Fibroblast of skin of abdomen (primary cell): ENCODE measurements around the gene AP1M1.
"Not testable (repeated sequence)": the region's sequence is repeated elsewhere in the genome, so short reads cannot be mapped to it uniquely, and the experiment has no call there.

Source experiments
- DNase-seq: peaks from one replicate; pipeline ENCODE4 v3.0.0-alpha.2; 2013

The AP1M1 gene

DNA sequence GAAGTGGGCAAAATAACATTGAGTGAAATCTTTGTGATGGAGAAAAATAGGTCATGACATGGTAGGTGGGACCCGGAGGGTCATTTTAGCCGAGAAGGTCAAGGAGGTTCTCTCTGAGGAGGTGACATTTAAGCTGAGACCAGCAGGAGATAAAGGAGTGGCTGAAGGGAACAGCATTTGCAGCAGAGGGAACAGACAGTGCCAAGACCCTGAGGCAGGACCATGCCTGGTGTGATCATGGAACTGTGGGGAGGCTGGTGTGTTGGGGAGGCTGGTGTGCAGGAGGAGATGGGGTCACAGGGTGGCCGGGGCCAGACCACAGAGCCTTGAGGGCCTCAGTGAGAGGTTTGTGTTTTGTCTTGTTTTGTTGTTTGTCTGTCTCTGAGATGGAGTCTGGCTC is 67.5 kb downstream of the AP1M1 start:
- no peak for DNase-seq

DNA sequence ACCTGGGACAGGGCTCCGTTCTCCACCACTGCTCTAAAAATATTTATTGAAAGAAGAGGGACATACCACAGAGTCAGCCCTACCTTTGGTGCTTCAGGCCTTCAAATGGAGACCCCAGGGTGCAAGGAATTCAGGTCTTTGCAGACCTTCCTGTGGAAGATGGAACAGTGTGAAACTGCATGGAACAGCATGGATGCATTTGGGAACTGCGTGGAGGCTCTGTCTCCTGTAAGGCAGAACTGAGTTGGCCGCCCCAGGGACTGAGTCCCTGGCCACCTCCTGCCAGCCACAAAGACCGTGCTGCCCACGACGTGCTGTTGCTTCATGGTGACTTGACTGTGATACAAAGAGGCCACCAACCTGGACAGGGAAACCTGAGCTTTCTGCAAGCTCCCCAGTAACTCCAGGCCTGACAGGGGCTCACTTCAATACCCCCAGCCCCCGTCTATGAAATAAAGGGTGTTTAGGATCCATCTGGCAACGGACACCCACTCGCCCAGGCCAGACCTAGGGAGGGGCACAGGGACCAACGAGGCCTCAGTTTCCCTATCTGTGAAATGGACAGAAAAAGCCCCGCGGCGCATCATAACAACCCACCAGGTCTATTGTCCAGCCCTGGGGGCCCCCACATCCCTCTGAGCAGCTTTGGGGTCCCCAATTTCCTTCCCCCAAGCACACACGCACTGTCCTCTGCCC is 68.3 kb downstream of the AP1M1 start:
- no peak for DNase-seq

DNA sequence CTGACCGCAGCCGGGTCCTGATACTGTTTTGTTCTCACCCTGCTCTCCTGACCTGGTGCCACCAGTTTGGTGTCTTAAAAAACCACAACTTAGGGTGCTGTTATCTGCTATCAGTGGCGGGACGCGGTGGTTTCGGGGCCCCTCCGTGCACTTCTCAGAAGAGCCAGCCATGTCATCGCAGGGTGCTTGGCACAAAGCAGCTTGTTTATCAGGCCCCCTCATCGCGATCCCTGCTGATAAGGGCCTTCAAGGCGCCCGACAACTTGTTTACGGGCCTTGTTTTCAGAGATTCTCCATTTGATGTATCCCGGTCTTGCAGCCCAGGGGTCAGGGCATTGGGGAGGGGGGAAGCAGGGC is 68.9 kb downstream of the AP1M1 start:
- DNase-seq: no peak

DNA sequence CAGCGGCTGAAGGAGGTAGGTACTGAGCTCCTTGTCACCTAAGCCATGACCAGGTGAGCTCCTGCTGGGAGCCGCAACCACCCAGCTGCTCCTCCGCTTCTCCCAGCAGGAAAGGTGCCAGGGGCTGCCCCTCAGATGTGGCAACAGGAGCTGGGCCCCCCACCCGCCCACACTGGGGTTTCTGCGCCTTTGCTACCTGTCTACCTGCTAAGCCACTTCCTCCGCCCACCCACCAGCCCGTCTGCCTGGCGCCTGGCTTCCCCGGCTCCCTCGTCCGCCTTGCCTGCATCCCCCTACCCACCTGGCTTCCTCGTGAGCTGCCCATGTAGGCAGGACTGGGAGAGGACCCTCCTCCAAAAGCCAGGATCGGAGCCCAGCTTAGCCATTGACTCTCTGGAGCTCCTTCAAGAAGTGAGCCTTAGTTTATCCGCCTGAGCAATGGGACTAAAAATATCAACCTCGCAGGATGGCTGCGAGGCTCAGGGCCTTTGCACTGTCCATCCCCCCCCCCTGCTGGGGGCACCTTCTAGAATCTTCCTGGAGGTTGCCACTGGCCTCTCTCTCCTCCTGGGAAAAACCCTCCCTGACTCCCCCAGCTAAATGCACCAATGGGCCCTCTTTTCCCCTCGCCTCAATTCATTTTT is 71.1 kb downstream of the AP1M1 start:
- no peak for DNase-seq

DNA sequence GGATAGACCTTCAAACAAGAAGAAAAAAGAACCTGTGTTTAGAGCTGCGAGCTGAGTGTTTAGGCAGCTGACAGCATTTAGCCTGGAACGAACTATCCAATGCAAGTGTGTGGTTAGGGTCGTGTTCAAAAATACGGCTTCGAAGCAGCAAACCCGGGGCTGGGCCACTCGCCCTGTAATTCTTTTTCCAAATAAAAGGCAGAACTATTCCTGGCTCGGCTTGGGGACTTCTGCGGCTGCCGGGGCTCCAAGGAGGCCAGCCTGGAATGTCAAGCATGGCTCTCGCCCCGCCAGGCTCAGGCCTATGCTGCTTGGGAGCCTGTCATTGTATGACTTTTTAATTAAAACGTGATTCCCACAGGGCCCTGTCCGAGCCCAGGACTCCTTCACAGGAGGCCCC is 75.2 kb downstream of the AP1M1 start:
- peak; percentile 59 for DNase-seq

DNA sequence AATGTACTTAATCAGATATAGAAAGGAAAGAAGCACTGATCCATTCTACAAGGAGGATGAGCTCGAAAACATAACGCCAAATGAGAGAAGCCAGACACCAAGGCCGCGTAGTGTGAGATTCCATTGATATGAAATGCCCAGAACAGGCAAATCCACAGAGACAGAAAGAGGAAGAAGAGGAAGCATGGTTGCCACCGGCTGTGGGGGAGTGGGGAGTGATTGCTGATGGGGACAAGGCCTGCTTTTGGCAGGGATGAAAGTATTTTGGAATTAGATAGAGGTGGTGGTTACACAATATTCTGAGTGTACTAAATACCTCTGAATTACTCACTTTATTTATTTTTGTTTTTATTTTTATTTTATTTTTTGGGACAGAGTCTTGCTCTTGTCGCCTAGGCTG is 76.7 kb downstream of the AP1M1 start:
- DNase-seq: no peak

DNA sequence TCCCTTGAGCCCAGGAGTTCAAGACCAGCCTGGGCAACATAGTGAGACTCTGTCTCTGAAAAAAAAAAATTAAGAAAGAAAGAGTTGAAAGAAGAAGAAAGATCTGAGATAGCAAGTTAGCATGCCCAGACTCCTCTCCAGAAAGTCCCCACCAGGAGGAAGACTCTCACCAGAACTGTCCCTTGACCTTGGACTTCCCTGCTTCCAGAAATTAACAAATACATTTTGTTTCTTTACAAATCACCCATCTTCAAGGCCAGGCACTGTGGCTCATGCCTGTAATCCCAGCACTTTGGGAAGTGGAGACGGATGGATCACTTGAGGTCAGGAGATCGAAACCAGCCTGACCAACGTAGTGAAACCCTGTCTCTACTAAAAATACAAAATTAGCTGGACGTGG is 82.6 kb downstream of the AP1M1 start:
- DNase-seq: no peak

DNA sequence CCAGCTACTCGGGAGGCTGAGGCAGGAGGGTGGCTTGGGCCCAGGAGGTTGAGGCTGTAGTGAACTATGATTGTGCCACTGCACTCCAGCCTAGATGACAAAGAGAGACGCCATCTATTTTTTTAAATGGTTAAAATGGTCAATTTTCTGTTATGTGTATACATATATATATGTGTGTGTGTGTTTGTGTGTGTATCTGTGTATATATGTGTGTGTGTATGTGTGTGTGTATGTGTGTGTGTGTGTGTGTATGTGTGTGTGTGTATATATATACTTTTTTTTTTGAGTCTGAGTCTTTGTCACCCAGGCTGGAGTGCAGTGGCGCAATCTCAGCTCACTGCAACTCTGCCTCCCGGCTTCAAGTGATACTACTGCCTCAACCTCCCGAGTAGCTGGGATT is 84.0 kb downstream of the AP1M1 start:
- DNase-seq: no peak

DNA sequence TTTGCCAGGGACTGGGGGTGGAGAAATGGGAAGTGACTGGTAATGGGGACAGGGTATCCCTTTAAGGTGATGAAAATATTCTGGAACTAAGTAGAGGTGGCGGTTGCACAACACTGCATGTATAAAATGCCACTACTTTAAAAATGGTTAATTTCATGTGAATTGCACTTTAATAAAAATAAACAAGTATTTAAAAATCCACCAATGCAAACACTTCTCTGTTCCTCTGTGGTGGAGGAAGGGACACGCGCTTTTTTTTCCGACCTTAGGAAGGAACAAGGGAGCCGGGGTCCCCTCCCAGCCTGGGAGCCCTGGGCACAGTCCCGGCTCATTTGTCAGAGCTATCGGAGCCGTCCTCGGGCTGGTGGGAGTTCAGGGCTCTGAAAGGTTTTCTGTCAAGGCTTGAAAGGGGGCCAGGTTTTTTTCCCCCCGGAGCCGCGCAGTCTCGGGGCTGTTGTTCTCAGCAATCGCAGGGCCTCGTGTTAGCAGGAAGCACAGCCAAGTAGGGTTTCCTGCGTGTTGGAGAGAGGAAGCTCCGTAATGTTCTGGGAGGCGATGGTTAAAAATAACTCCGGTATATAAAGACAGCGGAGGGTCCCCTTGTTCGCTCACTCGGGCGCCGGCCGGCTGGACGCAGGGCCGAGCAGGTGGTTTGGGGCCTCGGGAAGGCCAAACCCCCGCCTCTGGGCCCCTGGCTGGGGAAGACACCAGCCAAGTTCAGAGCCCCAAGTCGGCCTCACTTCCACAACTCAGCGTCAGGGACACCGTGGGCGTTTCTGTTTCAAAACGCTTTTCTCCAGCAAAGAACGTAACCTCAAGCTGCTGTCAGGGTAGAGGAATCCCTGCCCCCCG is 85.7 kb downstream of the AP1M1 start:
- DNase-seq: peak; percentile 54

DNA sequence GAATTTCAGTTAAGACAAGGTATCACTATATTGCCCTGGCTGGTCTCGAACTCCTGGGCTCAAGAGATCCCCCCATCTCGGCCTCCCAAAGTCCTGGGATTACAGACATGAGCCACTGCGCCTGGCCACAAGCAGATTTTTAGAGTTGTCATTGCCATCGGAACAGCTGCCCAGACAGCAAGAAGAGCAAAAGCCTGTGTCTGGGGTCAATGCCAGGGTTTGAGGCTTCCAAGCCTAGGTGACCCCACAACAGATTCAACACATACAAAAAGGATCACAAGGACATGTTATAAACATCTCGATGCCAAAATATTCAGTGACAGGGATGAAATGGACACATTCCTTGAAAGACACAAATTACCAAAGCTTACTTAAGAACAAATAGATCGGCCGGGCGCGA is 86.8 kb downstream of the AP1M1 start:
- no peak for DNase-seq

DNA sequence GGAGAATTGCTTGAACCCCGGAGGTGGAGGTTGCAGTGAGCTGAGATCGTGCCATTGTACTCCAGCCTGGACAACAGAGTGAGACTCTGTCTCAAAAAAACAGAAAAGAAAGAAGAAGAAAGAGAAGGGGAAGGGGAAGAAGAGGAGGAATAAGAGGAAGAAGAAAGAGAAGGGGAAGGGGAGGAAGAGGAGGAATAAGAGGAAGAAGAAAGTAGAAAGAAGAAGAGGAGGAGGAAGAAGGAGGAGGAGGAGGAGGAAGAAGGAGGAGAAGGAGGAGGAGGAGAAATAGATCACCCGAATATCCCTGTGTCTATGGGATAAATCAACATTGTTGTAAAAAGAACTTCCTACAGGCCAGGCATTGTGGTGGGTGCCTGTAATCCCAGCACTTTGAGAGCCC is 87.4 kb downstream of the AP1M1 start:
- not testable (repeated sequence) for DNase-seq

DNA sequence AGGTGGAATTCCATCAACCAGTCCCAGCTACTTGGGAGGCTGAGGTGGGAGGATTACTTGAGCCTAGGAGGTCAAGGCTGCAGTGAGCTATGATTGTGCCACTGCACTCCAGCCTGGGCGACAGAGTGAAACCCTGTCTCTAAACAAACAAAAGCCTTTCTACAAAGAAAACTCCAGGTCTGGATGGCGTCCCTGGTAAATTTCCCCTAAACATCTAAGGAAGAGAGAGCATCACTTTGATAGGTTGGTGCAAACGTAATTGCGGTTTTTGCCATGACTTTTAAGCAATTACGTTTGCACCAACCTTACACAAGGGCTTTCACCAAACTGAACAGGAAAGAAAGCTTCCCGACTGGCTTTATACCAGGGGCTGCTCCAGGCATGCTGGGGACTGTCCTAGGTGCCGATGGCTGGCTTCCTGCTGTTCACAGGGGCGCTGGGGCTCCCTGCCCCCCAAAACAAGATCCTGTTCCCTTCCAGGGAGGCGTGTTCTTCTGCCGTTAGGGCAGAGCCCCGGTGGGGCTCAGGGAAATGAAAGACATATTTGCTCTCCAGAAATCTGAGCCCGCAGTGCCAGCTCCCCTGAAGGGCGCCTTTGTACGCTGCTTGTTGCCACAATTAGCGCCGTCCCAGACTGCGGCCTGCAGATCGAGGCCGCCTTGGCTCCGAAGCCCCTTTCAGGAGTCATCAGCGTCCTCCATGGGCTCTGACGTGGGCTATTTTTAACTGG is 88.2 kb downstream of the AP1M1 start:
- DNase-seq: no peak

DNA sequence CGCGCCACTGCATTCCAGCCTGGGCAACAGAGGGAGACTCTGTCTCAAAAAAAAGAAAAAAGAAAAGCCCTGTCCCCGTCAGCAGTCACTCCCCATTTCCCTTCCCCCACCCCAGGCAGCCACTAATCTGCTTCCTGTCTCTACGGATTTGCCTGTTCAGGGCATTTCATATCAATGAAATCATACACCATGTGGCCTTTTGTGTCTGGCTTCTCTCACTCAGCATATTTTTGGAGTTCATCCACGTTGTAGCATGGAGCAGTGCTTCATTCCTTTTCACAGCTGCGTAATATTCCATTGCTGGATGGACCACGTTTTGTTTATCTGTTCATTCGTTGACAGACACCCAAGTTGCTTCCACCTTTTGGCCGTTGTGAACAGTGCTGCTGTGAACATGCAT is 90.8 kb downstream of the AP1M1 start:
- DNase-seq: peak; percentile 54

DNA sequence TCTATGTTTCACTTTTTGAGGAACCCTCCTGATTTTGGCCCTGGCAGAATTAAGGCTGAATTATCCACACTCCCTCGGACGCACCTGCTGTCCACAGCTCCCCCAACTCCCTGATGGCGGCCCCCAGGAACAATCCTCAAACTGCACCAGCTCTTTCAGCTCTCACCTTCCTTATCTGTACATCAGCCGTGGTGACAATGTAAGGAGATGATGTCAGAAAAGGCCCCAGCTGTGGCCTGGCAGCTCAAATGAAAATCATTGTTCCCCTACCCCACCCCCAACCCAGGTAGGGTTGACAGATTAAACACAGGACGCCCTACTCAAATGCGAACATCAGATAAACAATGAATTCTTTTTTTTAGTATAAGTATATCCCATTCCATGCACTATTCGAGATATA is 91.9 kb downstream of the AP1M1 start:
- DNase-seq: no peak

DNA sequence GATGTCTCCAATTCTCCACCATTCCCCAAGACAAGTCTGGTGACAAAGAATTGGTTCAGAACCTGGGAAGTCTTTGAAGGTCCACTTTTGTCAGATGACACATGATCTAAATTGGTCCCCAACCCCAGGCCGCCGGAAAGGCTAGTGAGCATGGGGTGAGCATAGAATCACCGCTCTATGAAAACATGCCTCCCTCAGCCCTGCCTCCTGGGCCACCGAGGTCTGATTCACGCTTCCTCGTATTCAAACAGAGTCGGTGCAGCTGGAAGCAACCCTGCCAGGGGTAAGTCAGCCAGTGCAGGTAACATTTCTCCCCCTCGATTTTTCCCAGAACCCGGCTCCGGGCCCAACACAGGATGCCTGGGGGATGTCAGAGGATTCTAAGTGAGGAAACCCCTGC is 93.0 kb downstream of the AP1M1 start:
- DNase-seq: no peak

DNA sequence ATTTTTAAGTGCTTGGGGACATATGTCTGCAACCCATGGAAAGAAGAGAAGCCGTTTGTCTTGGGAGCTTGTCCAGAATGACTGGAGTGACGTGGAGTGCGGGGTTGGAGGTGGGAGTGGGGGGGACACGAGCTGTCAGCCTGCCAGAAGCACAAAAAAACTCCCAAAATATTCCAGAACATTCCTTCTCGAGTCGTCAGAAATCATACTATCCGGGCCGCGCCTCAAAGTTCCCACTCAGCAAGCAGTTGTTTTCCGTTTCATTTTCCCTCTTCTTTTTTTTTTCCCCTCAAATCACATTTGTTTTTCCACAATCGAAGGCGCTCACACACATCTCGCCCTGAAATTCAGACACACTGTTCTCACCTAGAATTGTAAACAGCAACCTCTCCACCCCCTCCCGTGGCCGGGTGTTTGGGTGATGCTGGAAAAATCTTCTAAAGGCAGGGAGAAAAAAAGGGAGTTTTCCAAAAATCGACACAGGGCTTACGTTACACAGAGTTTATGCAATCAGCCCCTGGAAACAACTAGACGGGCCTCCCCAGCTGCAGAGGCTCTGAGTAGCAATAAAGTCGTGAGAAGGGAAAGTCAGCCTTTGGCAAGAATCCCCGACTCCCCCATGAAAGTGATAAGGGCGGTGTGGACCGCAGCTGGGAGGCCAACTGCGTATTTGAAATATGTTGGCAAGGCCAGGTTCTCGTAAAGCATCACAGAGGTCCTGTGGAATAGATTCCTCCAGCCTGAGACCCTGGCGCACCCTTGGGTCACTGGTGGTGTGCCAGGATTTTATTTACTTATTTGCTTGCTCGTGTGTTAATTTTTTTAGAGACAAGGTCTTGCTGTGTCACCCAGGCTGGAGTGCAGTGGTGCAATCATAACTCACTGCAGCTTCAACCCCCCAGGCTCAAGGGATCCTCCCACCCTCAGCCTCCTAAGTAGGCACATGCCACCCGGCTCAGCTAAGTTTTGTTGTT is 95.7 kb downstream of the AP1M1 start:
- peak; percentile 92 for DNase-seq

DNA sequence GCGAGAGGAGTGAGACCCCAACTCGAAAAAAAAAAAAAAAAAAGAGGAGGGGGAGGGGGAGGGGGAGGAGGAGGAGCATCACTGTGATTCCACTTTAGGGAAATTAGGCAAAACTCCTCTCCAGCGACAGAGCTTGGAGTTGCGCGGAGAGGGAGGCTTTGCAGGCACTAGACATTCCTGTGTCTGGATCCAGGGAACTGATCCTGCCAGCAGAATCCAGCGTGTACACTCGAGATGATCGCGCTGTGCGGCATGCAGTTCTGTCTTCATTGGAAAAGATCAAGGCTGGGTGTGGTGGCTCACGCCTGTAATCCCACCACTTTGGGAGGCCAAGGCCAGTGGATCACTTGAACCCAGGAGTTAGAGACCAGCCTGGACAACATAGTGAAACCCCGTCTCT is 97.3 kb downstream of the AP1M1 start:
- DNase-seq: peak; percentile 49
